Measurements from ENCODE around the gene R3HDM4. TPM values are rescaled to one million over a fixed set of nuclear protein-coding genes. Genes with fewer than 3 reads are reported as not detected.
A peak's percentile ranks its signal among the peaks of the same experiment; 100 is the strongest.

The R3HDM4 gene
- total RNA-seq, 1 donor from 2014 or later = 28.7 TPM

DNA sequence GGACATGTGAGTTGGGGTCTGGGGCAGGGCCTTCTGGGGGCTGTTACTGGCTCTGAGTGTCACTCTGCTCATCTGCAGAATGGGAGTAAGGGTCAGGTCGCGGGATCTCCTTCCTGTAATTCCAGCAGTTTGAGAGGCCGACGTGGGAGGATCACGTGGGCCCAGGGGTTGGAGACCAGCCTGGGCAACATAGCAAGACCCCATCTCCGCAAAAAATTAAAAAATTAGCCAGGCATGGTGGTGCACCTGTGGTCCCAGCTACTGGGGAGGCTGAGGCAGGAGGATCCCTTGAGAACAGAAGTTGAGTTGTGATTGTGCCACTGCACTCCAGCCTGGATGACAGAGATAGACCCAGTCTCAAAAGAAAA is 16.9 kb upstream of the R3HDM4 start:
- DNase-seq = no peak

DNA sequence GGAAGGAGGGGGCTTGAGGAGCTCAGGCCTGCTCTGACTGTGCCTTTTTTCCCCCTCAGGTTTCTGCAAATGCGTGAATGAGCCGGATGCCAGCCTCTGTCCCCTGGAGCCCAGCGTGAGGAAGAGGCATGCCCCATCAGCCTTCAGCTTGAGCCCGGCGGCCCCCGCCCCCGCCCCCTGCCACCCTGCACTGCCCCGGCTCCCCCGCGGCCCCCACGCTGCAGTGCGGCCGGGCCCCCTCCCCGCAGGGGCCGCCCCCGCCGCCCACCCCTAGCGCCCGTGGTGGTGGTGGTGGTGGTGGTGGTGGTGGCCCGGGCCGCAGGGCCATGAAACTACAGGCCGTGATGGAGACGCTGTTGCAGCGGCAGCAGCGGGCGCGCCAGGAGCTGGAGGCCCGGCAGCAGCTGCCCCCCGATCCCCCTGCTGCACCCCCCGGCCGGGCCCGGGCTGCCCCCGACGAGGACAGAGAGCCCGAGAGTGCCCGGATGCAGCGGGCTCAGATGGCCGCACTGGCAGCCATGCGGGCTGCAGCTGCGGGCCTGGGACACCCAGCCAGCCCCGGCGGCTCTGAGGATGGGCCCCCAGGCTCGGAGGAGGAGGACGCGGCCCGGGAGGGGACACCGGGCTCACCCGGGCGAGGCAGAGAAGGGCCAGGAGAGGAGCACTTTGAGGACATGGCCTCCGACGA is 16.3 kb upstream of the R3HDM4 start:
- no peak for DNase-seq

DNA sequence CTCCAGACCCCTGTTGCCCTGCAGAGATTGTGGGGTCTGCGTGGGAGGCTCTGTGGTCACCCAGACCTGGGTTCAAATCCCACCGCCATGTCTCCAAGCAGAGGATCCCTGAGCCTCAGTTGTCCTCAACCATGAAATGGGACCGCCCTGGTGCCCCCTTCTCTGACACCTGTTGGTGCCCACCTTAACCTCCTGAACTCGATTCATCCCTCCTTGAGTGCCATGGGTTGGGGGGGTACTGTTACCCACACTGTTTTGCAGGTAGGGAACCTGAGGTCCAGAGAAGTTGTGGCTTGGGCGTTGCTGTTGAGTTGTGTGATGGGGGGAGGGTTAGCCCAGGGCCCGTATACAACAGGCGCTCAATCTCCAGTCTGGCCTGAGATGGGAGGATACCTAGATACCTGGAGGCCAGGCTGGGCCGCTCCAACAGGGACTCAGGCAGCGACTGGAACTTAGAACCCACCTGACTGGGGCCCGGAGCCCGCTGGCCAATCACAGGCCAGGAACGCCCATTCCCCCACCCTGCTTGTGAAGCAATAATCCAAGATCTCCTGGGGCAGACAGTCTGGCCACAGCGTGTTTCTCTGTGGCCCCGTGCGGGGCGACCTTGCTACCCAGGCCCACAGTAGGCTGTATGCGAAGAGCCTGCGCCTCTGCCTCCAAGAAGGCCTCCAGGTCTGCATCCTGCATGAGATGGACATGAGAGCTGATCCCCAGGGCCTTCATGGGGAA is 15.6 kb upstream of the R3HDM4 start:
- DNase-seq = no peak

DNA sequence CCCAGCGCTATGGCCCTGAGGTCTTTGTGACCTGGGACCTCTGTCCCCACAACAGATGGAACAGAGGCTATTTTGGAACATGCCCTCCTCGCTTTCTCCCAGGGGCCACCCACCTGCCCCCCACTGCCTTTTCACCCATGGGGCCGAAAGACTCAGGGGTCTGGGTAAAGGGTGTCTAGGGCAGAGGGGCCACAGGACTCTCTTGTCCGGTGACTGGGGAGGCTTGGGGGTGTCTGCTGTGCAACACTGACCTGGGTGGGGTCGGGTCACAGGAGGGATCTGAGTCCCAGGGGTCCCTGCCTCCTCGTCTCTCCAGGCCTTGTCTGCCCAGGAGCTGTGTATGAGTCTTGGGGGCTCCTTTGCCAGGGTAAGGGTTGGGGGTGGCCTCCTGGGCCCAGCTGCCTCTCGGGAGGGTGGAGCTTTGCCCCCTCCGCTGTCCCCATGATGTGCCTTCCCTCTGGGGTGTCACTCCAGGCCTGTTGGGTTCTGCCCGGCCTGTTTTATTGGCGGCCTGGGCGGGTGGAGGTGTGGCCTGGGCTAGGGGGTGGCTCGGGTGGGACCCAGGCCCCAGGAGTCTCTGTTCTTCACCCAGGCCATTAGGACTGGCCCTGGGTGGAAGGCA is 14.9 kb upstream of the R3HDM4 start:
- no peak for DNase-seq

DNA sequence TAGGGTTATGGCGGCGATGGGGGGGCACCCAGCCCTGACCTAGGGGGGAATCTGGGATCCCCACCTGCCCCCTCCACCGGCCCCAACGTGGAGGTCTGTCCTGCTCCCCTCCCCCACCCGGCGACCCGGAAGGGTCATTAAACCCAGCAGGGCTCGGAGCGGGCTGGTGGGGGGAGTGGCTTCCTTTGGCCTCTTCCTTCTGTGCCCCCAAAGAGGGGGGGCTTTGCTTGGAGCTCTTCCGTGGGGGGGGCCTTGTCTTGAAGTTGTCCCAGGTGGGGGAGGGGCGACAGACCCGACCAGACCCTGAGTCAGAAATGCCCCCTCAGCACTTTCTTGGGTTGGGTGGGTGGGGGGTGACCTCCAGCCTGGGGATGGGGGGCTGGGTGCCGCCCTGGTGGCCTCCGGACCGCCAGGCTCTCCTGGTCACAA is 14.3 kb upstream of the R3HDM4 start:
- DNase-seq = no peak

DNA sequence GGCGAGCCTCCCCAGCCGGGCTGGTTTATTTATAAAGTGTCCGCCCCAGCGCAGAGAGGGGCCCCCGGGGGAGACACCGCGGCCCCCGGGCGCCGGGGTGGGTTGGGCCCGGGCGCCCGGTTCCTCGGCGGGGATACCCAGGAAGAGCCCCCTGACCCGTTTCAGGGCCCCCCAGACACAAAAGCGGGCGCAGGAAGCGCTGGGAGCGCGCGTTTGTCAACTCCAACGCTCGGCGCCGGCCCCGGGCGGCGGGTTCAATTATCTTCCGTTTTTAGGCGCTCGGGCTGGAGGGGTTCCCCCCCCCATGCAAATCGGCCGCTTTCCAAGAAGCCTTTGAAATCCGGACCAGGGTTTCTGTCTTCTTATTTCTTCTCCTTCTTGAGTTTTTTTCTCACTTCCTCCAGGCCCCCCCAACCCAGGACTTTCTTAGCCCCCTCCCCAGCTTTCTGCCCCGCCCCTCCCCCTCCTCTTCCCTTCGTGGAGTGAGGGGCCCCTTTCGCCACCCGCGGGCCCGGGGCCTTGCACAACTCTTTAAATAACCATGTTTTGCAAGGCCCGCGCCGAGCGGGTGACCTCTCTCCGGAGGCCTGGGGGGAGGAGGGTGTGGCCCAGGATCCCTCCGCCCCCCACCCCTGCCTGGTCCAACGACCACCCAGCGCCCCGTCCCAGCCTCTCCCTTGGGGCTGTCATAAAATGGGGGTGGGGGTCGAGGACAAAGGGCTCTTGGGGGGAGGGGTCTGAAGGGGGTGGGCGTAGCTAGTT is 13.8 kb upstream of the R3HDM4 start:
- no peak for DNase-seq

DNA sequence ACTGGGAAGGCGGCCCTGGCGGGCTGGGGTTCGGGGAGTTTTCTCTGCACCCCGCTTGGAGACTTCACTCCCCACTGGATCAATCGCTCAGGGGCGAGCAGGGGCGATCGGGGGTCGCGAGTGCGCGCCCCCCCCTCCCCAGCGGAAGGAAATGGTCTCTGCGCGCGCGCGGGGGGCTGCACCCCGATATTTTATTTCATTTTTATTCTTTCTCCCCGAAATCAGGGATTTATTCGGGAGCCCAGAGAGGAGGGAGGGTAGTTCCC is 13.2 kb upstream of the R3HDM4 start:
- DNase-seq = no peak

DNA sequence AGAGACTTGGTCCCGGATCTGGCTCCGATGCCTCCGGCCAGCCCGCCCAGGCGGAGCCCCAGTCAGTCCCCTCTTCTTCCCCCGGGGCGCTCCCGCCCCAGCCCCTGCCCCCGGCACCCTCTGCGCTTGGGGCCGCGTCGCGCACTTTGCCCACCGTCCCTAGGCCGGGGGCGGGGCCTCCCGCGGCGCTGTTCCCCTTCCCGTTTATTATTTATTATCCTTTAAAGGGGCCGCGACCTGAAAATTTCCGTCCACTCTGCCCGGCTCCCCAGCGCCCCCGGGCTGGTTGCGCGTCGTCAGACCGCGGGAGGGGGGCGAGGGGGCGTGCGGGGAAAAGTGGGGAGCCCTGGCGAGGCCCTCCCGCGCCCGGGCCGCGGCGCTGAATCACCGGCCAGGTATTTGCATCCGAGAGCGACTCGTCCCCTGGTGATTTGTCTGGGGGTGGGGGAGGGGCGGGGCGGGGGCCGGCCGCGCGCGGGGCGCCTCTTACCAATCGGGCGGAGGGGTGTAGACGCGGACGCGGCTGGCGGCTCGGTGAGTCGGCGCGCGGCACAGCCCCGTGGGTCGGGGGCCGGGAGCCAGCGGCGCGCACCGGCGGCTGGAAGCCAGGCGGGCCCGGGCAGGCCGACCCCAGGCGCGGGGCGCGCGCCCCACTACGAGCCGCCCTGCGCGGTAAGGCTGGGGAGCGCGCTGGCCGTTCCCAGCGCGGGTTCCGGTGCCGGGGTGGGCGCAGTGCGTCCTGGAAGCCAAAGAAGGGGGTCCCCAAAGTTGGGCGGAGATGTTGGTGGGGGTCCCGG is 12.7 kb upstream of the R3HDM4 start, which contains the start of gene ARID3A:
Gene ARID3A (plus strand): TSS at position 510 of the 797 bp plus-strand sequence. CDS start 3,494 bp downstream, outside the sequence.
- peak; percentile 88 for DNase-seq

DNA sequence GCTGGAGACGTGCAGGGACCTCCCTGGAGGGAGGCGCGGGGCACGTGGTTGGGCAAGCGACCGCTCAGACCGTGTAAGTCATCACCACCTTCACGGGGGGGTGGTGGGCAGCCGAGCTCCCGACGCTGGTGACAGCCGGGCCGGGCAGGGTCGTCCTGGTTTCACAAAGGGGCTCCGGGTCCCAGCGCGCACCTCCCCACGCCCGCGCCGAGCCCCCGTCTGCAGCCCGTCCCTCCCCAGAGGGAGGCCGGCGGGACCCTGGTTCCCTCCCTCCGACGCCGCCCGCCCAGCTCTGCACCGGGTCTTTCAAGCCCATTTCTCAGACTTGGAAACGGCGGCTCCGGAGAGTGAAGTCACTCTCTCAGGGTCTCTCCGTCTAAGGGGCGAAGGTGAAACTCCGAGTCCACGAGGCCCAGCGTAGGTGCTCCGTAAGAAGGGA is 12.1 kb upstream of the R3HDM4 start:
- peak; percentile 88 for DNase-seq

DNA sequence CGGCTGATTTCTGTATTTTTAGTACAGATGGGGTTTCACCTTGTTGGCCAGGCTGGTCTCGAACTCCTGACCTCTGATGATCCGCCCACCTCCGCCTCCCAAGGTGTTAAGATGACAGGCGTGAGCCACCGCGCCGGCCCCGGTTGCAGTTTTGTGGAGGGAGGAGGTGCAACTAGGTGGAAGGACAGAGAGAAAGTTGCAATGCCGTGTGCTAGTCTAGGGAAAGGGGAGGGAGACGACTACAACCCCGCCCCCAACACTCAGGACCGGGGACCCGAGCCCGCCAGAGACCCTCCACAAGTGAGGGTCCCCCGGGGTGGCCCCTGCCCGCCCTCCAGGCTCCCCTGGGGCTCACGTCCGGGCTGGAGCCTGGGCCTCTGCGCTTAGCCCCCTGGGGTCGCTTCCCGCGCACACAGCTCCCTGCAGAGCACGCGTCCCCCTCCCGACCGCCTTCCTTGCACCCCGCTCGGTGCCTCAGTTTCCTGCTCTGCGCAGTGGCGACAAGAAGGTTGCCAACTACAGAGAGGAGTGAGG is 11.6 kb upstream of the R3HDM4 start:
- no peak for DNase-seq

DNA sequence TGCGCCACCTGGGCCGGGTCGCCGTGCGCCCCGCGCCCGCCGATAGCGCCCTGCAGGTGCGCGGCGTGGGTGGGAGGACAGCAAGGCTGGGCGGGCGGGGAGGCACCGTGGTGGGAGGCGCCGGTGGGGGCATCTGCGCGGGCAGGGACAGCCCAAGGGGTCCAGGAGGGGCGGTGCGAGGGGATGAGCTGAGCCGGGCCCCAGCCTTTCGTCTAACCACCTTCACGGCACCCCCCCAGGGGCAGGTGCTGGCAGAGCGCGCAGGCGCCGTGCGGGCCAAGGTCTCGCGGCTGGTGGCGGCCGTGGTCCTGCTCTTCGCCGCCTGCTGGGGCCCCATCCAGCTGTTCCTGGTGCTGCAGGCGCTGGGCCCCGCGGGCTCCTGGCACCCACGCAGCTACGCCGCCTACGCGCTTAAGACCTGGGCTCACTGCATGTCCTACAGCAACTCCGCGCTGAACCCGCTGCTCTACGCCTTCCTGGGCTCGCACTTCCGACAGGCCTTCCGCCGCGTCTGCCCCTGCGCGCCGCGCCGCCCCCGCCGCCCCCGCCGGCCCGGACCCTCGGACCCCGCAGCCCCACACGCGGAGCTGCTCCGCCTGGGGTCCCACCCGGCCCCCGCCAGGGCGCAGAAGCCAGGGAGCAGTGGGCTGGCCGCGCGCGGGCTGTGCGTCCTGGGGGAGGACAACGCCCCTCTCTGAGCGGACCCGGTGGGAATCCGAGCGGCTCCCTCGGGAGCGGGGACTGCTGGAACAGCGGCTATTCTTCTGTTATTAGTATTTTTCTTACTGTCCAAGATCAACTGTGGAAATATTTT is 7.2 kb upstream of the R3HDM4 start:
- DNase-seq = no peak

DNA sequence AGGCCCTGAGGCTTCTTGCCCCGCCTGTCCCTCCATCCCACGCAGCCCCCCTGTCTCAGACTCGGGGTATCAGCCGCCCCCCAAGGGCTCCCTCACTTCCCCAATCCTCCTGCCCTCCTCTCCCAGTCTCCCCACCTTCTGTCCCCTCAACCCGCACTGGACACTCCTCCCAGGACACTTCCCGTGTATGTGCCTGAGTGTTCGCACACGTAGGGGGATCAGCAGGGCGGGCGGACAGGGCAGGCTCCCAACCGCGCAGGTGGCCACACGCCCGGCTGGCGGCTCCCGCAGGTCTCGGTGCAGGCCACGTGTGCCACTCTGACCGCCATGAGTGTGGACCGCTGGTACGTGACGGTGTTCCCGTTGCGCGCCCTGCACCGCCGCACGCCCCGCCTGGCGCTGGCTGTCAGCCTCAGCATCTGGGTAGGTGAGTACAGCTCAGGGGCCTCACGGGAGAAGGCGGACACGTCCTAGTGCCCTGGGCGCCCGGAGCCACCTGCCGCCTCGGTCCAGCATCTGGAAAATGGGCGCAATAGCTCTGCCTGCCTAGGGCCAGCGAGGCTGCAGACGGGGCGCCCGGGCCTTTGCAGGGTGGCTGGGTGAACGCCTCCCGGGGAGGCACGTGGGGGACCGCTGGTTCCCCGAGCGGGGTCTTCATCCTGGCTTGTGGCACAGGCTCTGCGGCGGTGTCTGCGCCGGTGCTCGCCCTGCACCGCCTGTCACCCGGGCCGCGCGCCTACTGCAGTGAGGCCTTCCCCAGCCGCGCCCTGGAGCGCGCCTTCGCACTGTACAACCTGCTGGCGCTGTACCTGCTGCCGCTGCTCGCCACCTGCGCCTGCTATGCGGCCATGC is 6.4 kb upstream of the R3HDM4 start:
- no peak for DNase-seq

DNA sequence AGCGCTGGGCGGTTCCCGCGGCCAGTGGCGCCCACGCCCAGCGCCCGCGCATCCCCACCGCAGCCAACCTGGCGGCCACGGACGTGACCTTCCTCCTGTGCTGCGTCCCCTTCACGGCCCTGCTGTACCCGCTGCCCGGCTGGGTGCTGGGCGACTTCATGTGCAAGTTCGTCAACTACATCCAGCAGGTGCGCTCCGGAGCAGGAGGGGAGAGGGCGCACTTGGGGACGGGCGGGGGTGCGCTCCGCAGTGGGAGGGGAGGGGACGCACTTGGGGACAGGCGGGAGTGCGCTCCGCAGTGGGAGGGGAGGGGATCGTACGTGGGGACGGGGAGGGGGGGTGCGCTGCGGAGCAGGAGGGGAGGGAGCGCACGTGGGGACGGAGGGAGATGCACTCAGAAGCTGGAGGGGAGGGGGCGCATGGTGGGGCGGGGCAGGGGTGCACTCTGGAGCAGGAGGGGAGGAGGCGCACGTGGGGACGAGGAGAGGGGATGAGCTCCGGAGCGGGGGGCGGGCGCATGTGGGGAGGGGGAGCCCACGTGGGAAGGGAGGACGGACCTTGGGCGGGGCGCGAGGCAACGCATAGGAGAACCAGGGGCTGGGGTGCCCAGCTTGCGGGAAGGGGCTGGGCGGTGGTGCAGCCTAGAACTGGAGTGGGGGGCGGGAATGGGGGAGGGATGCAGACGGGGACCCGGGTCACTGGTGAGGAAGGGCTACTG is 5.6 kb upstream of the R3HDM4 start:
- DNase-seq = no peak

DNA sequence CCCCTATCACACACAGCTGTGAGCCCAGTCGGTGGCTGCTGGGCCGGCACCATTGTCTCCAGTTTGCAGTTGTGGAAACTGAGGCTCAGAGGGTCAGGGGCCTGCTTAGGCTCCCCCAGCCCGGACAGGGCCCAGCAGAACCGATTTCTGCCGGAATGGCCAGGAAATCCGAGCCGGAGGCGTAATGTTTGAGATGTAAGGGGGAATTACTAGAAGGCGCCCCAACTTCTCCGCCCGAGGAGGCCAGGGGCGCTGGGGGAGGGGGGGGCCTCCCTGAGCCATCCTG is 5.1 kb upstream of the R3HDM4 start:
- DNase-seq = no peak

DNA sequence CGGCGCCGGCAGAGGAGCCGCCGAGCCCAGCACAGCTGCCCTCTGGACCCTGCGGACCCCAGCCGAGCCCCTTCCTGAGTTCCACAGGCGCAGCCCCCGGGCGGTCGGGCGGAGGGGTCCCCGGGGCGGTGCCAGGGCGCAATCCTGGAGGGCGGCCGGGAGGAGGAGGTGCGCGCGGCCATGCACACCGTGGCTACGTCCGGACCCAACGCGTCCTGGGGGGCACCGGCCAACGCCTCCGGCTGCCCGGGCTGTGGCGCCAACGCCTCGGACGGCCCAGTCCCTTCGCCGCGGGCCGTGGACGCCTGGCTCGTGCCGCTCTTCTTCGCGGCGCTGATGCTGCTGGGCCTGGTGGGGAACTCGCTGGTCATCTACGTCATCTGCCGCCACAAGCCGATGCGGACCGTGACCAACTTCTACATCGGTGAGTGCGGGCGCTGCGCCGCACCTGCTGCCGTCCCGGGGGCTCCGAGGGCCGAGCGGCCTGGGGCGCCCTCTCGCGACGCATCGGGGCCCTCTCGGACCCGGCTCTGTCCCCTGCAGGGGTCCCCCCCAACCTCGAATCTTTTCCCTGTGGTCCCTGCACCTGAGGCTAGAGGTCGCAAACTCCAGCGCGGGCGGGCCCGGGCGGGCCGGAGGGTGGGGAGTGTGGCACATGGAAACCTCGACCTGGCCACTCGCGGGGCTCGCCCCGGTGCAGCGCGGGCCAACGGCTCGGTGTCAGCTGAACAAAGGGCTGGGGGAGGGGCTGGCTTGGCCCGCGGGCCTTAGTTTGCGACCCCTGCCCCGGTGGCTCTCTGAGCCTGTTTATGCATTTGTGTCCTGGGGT is 4.5 kb upstream of the R3HDM4 start, which contains the start of gene KISS1R:
Gene KISS1R (plus strand): TSS at position 11 of the 829 bp plus-strand sequence. CDS start 170 bp downstream, at position 181.
- DNase-seq = no peak

DNA sequence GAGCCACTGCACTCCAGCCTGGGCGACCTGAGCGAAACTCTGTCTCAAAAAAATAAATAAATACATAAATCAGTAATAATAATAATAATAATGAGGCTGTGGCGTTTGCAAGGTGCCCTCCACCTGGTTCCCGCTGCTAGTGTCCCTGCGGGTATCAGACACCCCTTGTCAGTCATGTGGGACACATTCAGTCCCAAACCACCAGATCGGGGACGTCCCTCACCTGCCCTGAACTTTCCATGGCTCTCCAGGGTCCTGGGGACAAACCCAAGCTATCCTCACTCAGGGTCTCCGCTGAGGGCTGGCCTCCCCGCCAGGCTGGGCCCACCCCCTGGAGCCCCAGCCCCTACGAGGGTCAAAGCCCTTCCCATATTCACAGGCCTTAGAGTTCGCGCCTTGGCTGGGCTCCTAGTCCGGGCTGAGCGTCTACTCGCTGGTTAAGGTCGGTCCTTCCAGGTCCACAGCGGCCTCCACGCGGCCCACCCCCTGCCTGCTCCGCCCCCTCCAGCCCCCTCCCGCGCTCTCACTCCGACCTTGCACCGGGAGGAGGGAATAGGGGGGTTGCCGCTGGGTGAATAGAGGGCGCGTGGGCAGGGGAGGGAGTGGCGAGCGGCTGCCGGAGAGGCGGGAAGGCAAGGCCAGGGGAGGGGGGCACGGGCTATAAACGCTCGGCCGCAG is 3.8 kb upstream of the R3HDM4 start:
- no peak for DNase-seq

DNA sequence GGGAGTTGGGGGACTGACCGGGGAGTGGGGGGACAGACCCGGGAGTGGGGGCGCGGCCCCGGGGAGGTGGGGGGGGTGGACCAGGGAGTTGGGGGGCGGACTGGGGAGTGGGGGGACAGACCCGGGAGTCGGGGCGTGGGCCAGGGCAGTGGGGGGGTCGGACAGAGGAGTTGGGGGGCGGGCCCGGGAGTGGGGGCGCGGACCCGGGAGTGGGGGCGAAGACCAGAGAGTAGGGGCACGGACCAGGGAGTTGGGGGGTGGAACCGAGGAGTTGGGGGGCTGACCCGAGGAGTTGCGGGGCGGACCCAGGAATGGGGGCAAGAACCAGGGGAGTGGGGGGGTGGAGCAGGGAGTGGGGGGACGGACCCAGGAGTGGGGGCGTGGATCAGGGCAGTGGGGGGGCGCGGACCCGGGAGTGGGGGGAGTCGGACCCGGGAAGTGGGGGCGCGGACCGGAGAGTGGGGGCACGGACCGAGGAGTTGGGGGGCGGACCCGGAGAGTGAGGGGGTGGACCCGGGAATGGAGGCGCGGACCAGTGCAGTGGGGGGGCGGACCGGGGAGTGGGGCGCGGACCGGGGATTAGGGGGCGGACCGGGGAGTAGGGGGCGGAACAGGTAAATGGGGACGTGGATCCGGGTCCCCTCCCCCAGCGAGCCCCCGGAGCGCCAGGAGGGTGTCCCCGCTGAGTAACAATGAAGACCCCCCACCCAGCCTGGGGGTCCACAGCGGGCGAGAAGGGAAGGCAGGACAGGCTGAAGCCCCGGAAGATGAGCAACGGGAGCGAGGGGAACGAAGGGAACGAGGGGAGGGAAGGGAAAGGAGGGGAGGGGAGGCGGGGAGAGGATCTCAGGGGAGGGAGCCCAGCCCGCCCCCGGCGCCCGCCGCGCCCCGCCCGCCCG is 589 bp downstream of the R3HDM4 start:
- no peak for DNase-seq

Data from skin of body (tissue), 2 donors.